NB4 (cell line): ENCODE measurements around the gene SLC38A6.

Experiments
- CTCF ChIP-seq: IDR thresholded peaks from one replicate; pipeline ENCODE4 v1.5.1; 2012; ENCODE audit warnings: low read depth, low read length
- POLR2A ChIP-seq: IDR thresholded peaks from 2 replicates; pipeline ENCODE4 v1.6.1; 2011; ENCODE audit warnings: mild to moderate bottlenecking; ENCODE audit not compliant: insufficient read length; ENCODE audit errors: extremely low read depth

GRCh38 chr14:60963761-60964160 is 17.3 kb upstream of the SLC38A6 start:
- TF ChIP-seq POLR2A, result no peak
- TF ChIP-seq CTCF, result no peak
